ENCODE measurements around the gene FRZB. TPM values are rescaled to one million over a fixed set of nuclear protein-coding genes. Genes with fewer than 3 reads are reported as not detected.

The FRZB gene
- total and polyA plus RNA-seq, 9 of the 15 experiments (the other 6 are each of a cell fraction or from before 2014, with no cell fraction given), result 0.01 to 0.05 (median 0.03) TPM; not detected in 6

GRCh38 chr2:182915369-182916326, 49.2 kb upstream of the FRZB start:
- DNase-seq (ENCODE audit: extremely low read depth in 1 of 4, low spot score in 3 of 4), result no peak
- peaks cover 47% of the 10 kb centered on the region for H3K36me3 ChIP-seq (ENCODE audit: control insufficient read depth, insufficient read depth, low read length)
- H3K9me3 ChIP-seq (replicated peaks; ENCODE audit: control insufficient read depth, insufficient read depth, low read depth, low read length), result no peaks in the 10 kb centered on the region
- no peaks in the 10 kb centered on the region for H4K20me1 ChIP-seq (replicated peaks; ENCODE audit: control insufficient read depth, insufficient read depth, low read length)
- H2AFZ ChIP-seq (ENCODE audit: low read depth, low read length), result no peak overlapping the region
- H3K9ac ChIP-seq (ENCODE audit: insufficient read depth in 1 of 2, low read depth in 2 of 2, low read length in 2 of 2), result no peak overlapping the region
- FAIRE-seq, result no peak
- no TSS peak for BruUV-seq (replicated peaks)
- H3K27ac ChIP-seq (ENCODE audit: extremely low read depth, low read depth, low read length), result no peak overlapping the region
- intact Hi-C loops (cut with micrococcal nuclease), result no loop called here
- no peaks in the 10 kb centered on the region for H3K4me1 ChIP-seq (replicated peaks in 1 of 2; ENCODE audit: control insufficient read depth in 2 of 2, insufficient read depth in 2 of 2, low read length in 2 of 2)
- peaks cover 4% of the 10 kb centered on the region for H3K9me1 ChIP-seq (ENCODE audit: control insufficient read depth, insufficient read depth, low read length)
- 89% methylated on average over 5 of the region's 6 CpGs for WGBS (ENCODE audit: insufficient coverage, low coverage, missing lambda C conversion rate)
- TF ChIP-seq ZNF785 (CRISPR knock-in tag; IDR thresholded peaks at IDR 0.05), result no peak
- no peak for TF ChIP-seq ZNF197 (CRISPR knock-in tag; IDR thresholded peaks at IDR 0.05; ENCODE audit: low read depth)
- in situ Hi-C loops (cut with MboI), result no loop called here
- H3K4me2 ChIP-seq (ENCODE audit: insufficient read depth, low read length), result no peak overlapping the region
- ATAC-seq, result no peak; the same call in 2 of the 3 replicates
- ChIA-PET POLR2A (interaction anchor here (1.0 kb wide), 1 partner anchor 11 kb away, joined by 3 read pairs; no protein-coding TSS in a partner anchor), CTCF (ENCODE audit: low intra/inter-chr PET ratio) (no interaction called here)
- no peaks in the 10 kb centered on the region for H3K79me2 ChIP-seq (ENCODE audit: control insufficient read depth, insufficient read depth, low read length)
- no peaks in the 10 kb centered on the region for H3K27me3 ChIP-seq (ENCODE audit: control insufficient read depth in 2 of 2, insufficient read depth in 2 of 2, low read length in 2 of 2)
- H3K4me3 ChIP-seq, result no peak overlapping the region

DNA sequence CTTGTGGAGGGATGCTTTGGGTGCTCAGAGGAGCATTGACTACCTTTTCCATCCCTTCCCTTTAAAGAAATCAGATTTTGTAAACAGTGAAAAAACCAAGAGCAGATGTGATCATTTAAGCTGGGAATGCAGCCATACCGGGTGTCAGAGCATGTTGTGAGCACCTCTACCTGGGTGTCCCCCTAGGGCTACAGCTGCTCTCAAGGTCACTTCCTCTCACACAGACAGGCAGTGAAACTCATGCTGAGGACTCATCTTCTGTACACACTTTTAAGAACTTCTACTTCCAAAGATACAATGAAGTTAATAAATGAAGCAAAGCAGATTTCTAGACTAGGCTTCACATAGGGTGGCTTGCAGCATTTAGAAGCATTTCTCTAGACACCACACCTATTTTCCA, 48.4 kb upstream of the FRZB start:
- no peaks in the 10 kb centered on the region for H4K20me1 ChIP-seq (replicated peaks; ENCODE audit: control insufficient read depth, insufficient read depth, low read length)
- DNase-seq (ENCODE audit: extremely low read depth in 1 of 4, low spot score in 3 of 4), result no peak
- 82% methylated on average over 1 of the region's 1 CpG for WGBS (ENCODE audit: insufficient coverage, low coverage, missing lambda C conversion rate)
- ChIA-PET POLR2A (no interaction called here), CTCF (ENCODE audit: low intra/inter-chr PET ratio) (no interaction called here)
- H2AFZ ChIP-seq (ENCODE audit: low read depth, low read length), result no peak overlapping the region
- peaks cover 54% of the 10 kb centered on the region for H3K36me3 ChIP-seq (ENCODE audit: control insufficient read depth, insufficient read depth, low read length)
- no peaks in the 10 kb centered on the region for H3K79me2 ChIP-seq (ENCODE audit: control insufficient read depth, insufficient read depth, low read length)
- ATAC-seq, result no peak
- no peaks in the 10 kb centered on the region for H3K4me1 ChIP-seq (replicated peaks in 1 of 2; ENCODE audit: control insufficient read depth in 2 of 2, insufficient read depth in 2 of 2, low read length in 2 of 2)
- intact Hi-C loops (cut with micrococcal nuclease), result no loop called here
- no peak overlapping the region for H3K4me2 ChIP-seq (ENCODE audit: insufficient read depth, low read length)
- H3K9me1 ChIP-seq (ENCODE audit: control insufficient read depth, insufficient read depth, low read length), result peaks cover 4% of the 10 kb centered on the region
- no peaks in the 10 kb centered on the region for H3K27me3 ChIP-seq (ENCODE audit: control insufficient read depth in 2 of 2, insufficient read depth in 2 of 2, low read length in 2 of 2)
- no peaks in the 10 kb centered on the region for H3K9me3 ChIP-seq (replicated peaks; ENCODE audit: control insufficient read depth, insufficient read depth, low read depth, low read length)
- in situ Hi-C loops (cut with MboI), result no loop called here
- BruUV-seq (replicated peaks), result no TSS peak
- H3K27ac ChIP-seq (ENCODE audit: extremely low read depth, low read depth, low read length), result no peak overlapping the region
- TF ChIP-seq RBM34 (IDR thresholded peaks at IDR 0.05; ENCODE audit: borderline replicate concordance, insufficient read depth, low read length), result no peak
- TF ChIP-seq ZNF311 (CRISPR knock-in tag; IDR thresholded peaks at IDR 0.05), result no peak
- no peak for TF ChIP-seq CHD2 (IDR thresholded peaks at IDR 0.05; ENCODE audit: low read depth, low read length)
- no peak for TF ChIP-seq KAT8 (IDR thresholded peaks at IDR 0.05; ENCODE audit: low read depth)
- TF ChIP-seq CBX3 (IDR thresholded peaks at IDR 0.05; ENCODE audit: borderline replicate concordance in 1 of 2, low read length in 2 of 2), result no peak
- H3K4me3 ChIP-seq, result no peak overlapping the region
- H3K9ac ChIP-seq (ENCODE audit: insufficient read depth in 1 of 2, low read depth in 2 of 2, low read length in 2 of 2), result no peak overlapping the region
- no peak for FAIRE-seq

Measured in K562 (cell line).